ENCODE data around the gene CCDC6.
A peak's percentile ranks its signal among the peaks of the same experiment; 100 is the strongest.

The CCDC6 gene

DNA sequence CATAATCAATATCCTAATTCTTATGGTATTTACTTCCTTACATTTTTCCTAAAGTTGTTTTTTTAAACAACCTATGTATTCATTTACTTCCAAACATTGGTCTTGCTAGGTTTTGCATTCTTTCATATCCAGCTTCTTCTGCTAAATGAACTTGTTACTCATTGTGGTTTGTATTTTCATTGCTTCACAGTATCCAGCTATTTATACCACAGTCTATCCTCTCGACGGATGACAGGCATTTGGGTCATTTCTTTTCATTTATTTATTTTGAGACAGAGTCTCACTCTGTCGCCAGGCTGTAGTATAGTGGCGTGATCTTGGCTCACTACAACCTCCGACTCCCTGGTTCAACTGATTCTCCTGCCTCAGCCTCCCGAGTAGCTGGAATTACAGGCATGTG is 66.8 kb downstream of the CCDC6 start:
- Histone ChIP-seq H3K4me1 (ENCODE audit: insufficient read depth, low read length, severe bottlenecking) (peaks cover 34% of the 10 kb centered on the region), H4K20me1 (ENCODE audit: insufficient read depth, low read length) (no peaks in the 10 kb centered on the region), H3K9me3 (ENCODE audit: low read length) (no peaks in the 10 kb centered on the region), H3K9ac (ENCODE audit: low read length) (no peak overlapping the region), H3K27ac (ENCODE audit: low read depth, low read length, poor library complexity, severe bottlenecking) (no peak overlapping the region), H3F3A (ENCODE audit: insufficient read depth, low read length) (peaks cover 13% of the 10 kb centered on the region), H3K79me2 (ENCODE audit: insufficient read depth, low read length) (0 out of 2 replicates have a peak, but pooled peaks cover 4% of the 10 kb centered on the region), H3K36me3 (ENCODE audit: insufficient read depth, low read length) (peaks cover 23% of the 10 kb centered on the region; the same call in 1 of the 2 replicates), H3K4me2 (ENCODE audit: low read length) (no peak overlapping the region), H2AFZ (ENCODE audit: low read length) (no peak overlapping the region), H3K4me3 (ENCODE audit: low read depth, low read length, poor library complexity, severe bottlenecking) (no peak overlapping the region), H3K27me3 (ENCODE audit: insufficient read depth, low read length) (no peaks in the 10 kb centered on the region), H3K9me2 (ENCODE audit: low read depth, low read length) (no peaks in the 10 kb centered on the region)
- TF ChIP-seq EZH2 (IDR thresholded peaks at IDR 0.05; ENCODE audit: borderline replicate concordance, low read length): no peak
- TF ChIP-seq, protein P1, sequence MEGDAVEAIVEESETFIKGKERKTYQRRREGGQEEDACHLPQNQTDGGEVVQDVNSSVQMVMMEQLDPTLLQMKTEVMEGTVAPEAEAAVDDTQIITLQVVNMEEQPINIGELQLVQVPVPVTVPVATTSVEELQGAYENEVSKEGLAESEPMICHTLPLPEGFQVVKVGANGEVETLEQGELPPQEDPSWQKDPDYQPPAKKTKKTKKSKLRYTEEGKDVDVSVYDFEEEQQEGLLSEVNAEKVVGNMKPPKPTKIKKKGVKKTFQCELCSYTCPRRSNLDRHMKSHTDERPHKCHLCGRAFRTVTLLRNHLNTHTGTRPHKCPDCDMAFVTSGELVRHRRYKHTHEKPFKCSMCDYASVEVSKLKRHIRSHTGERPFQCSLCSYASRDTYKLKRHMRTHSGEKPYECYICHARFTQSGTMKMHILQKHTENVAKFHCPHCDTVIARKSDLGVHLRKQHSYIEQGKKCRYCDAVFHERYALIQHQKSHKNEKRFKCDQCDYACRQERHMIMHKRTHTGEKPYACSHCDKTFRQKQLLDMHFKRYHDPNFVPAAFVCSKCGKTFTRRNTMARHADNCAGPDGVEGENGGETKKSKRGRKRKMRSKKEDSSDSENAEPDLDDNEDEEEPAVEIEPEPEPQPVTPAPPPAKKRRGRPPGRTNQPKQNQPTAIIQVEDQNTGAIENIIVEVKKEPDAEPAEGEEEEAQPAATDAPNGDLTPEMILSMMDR (IDR thresholded peaks at IDR 0.05; ENCODE audit: low read length): no peak

DNA sequence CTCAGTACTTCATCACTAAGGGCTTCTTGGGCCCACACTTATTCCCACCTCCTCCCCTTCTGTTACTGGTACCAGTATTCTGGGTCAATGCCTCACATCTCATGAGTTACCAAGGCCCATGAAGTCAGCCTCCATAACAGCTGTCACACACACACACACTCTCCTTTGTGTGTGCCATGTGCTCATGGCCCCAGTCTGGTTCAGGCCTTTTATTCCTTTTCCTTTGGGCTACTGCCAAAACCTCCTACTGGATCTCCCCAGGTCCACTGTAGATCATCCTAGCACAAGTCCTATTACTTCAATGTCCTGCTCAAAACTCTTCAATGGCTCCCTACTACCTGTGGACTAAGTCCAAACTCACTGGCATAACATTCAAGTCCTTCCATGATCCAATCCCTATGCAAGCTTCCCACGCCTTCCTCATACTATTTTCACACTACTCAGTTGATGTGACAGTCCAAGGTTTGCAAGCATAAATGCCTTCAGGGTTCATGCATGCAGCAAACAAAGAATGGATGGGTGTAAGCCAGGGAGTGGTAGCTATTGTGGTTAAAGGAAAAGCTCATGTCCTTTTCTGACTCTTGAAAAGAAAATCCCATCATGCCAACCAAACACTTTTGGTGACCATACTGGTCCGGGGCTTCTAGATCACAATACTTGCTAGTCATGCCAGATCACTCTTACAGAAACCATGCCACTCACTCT is 68.1 kb downstream of the CCDC6 start:
- Histone ChIP-seq H3K36me3 (ENCODE audit: insufficient read depth, low read length) (peaks cover 16% of the 10 kb centered on the region; the same call in 1 of the 2 replicates), H3K4me2 (ENCODE audit: low read length) (no peak overlapping the region), H3K9me3 (ENCODE audit: low read length) (no peaks in the 10 kb centered on the region), H3K27me3 (ENCODE audit: insufficient read depth, low read length) (no peaks in the 10 kb centered on the region), H3K9me2 (ENCODE audit: low read depth, low read length) (no peaks in the 10 kb centered on the region), H3K79me2 (ENCODE audit: insufficient read depth, low read length) (0 out of 2 replicates have a peak, but pooled peaks cover 4% of the 10 kb centered on the region), H3F3A (ENCODE audit: insufficient read depth, low read length) (peaks cover 15% of the 10 kb centered on the region), H3K4me3 (ENCODE audit: low read depth, low read length, poor library complexity, severe bottlenecking) (no peak overlapping the region), H3K4me1 (ENCODE audit: insufficient read depth, low read length, severe bottlenecking) (peaks cover 44% of the 10 kb centered on the region), H2AFZ (ENCODE audit: low read length) (no peak overlapping the region), H3K9ac (ENCODE audit: low read length) (no peak overlapping the region), H3K27ac (ENCODE audit: low read depth, low read length, poor library complexity, severe bottlenecking) (peak overlapping the region; percentile 38), H4K20me1 (ENCODE audit: insufficient read depth, low read length) (no peaks in the 10 kb centered on the region)
- TF ChIP-seq, protein P1 (IDR thresholded peaks at IDR 0.05; ENCODE audit: low read length): no peak
- TF ChIP-seq EZH2 (IDR thresholded peaks at IDR 0.05; ENCODE audit: borderline replicate concordance, low read length): no peak

DNA sequence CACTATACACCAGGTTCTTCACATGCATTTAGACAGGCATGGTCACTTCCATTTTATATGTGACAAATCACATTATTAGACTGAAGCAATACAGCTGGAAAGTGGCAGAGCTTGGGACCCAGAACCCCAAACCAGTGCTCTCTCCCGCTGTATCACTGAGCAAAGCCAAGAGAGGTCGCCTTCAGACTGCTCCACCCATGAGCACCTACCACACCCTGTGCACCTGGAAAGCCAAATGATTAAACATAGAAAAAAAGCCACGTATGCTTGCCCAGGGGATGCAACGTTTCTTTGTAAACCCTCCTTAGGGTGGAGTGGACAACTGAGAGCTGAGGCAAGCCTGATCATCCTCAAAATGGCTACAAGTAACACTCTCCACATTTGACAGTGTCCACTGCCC is 72.5 kb downstream of the CCDC6 start:
- H3F3A ChIP-seq (ENCODE audit: insufficient read depth, low read length): peaks cover 14% of the 10 kb centered on the region
- peaks cover 4% of the 10 kb centered on the region; the same call in 1 of the 2 replicates for H3K79me2 ChIP-seq (ENCODE audit: insufficient read depth, low read length)
- peaks cover 44% of the 10 kb centered on the region for H3K4me1 ChIP-seq (ENCODE audit: insufficient read depth, low read length, severe bottlenecking)
- TF ChIP-seq EZH2 (IDR thresholded peaks at IDR 0.05; ENCODE audit: borderline replicate concordance, low read length): no peak
- TF ChIP-seq, protein P1 (IDR thresholded peaks at IDR 0.05; ENCODE audit: low read length): peak; percentile 48; the same call in 1 of the 2 replicates
- no peak overlapping the region for H3K9ac ChIP-seq (ENCODE audit: low read length)
- H3K27ac ChIP-seq (ENCODE audit: low read depth, low read length, poor library complexity, severe bottlenecking): peak overlapping the region; percentile 96
- H3K9me3 ChIP-seq (ENCODE audit: low read length): no peaks in the 10 kb centered on the region
- no peaks in the 10 kb centered on the region for H3K9me2 ChIP-seq (ENCODE audit: low read depth, low read length)
- no peak overlapping the region for H2AFZ ChIP-seq (ENCODE audit: low read length)
- peaks cover 32% of the 10 kb centered on the region; the same call in 1 of the 2 replicates for H3K36me3 ChIP-seq (ENCODE audit: insufficient read depth, low read length)
- H3K4me3 ChIP-seq (ENCODE audit: low read depth, low read length, poor library complexity, severe bottlenecking): no peak overlapping the region
- no peaks in the 10 kb centered on the region for H4K20me1 ChIP-seq (ENCODE audit: insufficient read depth, low read length)
- H3K4me2 ChIP-seq (ENCODE audit: low read length): peak overlapping the region; percentile 68
- no peaks in the 10 kb centered on the region for H3K27me3 ChIP-seq (ENCODE audit: insufficient read depth, low read length)

Measured in OCI-LY1 (cell line).